OCI-LY1 (cell line): ENCODE data around the gene KCNIP3.

Experiments
- CTCF ChIP-seq: fragments of 200-600 bp; sonication (generic), shearing (Covaris generic); IDR thresholded peaks from 2 replicates; pipeline ENCODE4 v1.5.1; 2017; ENCODE audit warnings: mild to moderate bottlenecking, antibody characterized with exemption, low read length, moderate library complexity, mixed read lengths
- EZH2 ChIP-seq: fragments of 200-600 bp; sonication (generic), shearing (Covaris generic); IDR thresholded peaks from 2 replicates; pipeline ENCODE4 v1.8.0; 2017; ENCODE audit warnings: borderline replicate concordance, mixed run types, mild to moderate bottlenecking, antibody characterized with exemption, low read length, moderate library complexity, mixed read lengths

GRCh38 chr2:95344215-95344583, 47.1 kb downstream of the KCNIP3 start:
- TF ChIP-seq CTCF (no peak), EZH2 (no peak)
